Stimulated activated CD4-positive, alpha-beta T cell treated with anti-CD3 and anti-CD28 coated beads, Interleukin-15, amount 100 ng/mL, for 24 hours (primary cell): ENCODE measurements around the gene KHDC4.
"Not testable (repeated sequence)": the region's sequence is repeated elsewhere in the genome, so short reads cannot be mapped to it uniquely, and the experiment has no call there.

Experiments used
- DNase-seq: peaks from one replicate; pipeline ENCODE4 v3.0.0-alpha.2; 2020

Gene KHDC4

GRCh38 chr1:155940482-155940992 lies 6.3 kb upstream of the KHDC4 start:
- no peak for DNase-seq

DNA sequence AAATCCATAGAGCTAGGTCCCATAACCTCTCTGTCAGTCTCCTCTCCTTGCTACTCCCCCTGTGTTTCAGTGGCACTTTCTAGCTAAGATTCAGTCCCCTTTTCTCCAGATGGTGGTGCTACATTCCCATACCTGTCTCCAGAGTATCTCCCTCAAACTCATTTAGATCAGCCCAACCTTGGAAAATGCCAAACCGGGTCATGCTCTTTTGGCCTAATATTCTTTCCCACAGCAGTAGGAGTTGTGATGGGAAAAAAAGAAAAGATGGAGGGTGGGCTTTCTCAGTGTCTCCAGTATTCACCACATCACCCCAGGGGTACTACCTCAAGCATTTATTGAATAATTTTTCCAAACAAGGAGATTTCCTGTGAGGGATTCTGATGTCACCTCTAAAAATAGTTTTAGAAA lies 4.0 kb upstream of the KHDC4 start:
- no peak for DNase-seq

- no peak for DNase-seq
Measured at GRCh38 chr1:155934936-155935590, 850 bp upstream of the KHDC4 start.

GRCh38 chr1:155933591-155934096 lies 569 bp downstream of the KHDC4 start:
- no peak for DNase-seq

GRCh38 chr1:155932487-155932886 lies 1.7 kb downstream of the KHDC4 start:
- DNase-seq, result no peak

DNA sequence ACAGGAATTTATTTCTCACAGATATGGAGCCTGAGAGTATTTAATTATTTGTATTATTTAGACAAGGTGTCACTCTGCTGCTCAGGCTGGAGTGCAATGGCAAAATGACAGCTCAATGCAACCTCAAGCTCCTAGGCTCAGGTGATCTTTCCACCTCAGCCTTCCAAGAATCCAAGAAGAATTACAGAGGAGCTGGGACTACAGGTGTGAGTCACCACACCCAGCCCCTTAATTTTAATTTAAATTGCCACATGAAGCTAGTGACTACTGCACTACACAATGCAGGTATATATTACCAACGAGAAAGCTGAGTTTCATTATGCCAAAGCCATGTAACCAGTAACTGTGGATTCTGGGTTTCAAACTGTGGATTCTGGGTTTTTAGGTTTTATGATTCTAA lies 2.1 kb downstream of the KHDC4 start:
- DNase-seq, result no peak

GRCh38 chr1:155931332-155932038 lies 2.7 kb downstream of the KHDC4 start:
- no peak for DNase-seq

DNA sequence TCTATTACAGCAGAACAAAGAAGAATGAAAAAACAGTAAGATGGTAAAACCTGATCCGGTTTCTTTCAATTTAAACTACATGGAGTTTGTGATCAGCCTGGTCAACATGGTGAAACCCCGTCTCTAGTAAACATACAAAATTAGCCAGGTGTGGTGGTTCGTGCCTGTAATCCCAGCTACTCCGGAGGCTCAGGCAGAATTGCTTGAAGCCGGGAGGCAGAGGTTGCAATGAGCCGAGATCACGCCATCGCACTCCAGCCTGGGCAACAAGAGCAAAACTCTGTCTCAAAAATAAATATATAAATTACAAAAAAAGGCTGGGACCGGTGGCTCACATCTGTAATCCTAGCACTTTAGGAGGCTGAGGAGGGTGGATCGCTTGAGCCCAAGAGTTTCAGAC lies 3.5 kb downstream of the KHDC4 start:
- DNase-seq, result not testable (repeated sequence)

GRCh38 chr1:155929057-155929456 lies 5.2 kb downstream of the KHDC4 start:
- DNase-seq, result no peak

- DNase-seq, result no peak
Measured at GRCh38 chr1:155925506-155925905, 8.7 kb downstream of the KHDC4 start.

GRCh38 chr1:155920717-155921116 lies 13.5 kb downstream of the KHDC4 start:
- no peak for DNase-seq

DNA sequence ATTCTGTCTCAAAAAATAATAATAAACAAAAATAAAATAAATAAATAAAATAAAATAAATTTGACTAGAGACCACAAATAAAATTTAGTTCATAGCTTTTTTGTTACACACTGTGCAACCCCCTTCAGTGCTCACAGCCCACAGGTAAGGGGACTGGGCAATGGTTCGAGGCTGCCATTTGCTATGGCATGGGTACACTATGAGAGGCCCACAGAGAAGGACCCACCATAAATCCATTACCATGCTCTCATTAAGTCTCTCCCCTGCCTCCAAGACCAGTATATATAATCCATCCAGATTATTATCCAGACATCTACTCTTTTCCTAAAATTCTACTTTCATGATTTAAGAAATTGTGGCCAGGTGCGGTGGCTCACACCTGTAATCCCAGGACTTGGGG lies 14.4 kb downstream of the KHDC4 start:
- DNase-seq, result no peak

- DNase-seq, result no peak
Measured at GRCh38 chr1:155918660-155919059, 15.6 kb downstream of the KHDC4 start.

DNA sequence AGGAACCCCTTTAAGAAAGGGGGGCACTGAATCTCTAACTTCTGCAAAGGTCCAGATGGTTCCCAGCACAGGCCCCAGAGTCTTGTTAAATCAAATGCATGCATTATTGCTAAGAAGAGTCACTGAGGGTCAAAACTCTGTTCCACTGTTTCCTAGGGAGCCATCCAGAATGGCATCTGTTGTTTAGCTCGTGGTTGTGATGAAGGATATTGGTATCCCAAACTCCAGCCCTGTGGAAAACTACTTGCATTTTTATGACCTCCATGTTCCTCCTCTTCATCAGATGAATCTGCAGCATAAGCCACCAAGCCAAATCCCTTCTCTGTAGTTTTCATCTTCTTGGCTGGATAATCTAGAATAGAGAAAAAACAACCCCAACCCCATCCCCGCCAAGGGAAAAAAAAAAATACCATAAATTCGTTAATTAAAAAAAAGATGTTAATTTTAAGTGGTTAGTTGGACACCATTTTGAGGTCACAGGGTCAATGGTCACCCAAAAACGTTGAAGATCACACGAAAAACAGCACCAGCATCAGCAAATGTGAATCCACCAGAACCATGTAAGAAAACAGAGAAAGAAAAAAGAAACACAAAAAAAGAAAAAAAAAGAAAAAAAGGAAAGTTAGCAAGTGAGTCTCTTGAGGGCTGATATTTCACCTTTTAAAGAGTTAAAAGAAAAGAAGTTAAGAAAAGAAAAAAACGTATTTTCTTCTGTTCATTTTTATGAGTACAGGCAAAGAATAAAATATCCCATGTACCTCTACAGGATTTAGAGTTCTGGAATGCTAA lies 20.1 kb downstream of the KHDC4 start:
- no peak for DNase-seq

GRCh38 chr1:155912056-155912536 lies 22.1 kb downstream of the KHDC4 start:
- DNase-seq, result no peak

- peak; percentile 90 for DNase-seq
Measured at GRCh38 chr1:155911156-155912055, 22.8 kb downstream of the KHDC4 start, which contains the start of gene RIT1. TSS of gene RIT1 (minus strand) at chr1:155911349. CDS start at chr1:155910761, 588 bp downstream.

DNA sequence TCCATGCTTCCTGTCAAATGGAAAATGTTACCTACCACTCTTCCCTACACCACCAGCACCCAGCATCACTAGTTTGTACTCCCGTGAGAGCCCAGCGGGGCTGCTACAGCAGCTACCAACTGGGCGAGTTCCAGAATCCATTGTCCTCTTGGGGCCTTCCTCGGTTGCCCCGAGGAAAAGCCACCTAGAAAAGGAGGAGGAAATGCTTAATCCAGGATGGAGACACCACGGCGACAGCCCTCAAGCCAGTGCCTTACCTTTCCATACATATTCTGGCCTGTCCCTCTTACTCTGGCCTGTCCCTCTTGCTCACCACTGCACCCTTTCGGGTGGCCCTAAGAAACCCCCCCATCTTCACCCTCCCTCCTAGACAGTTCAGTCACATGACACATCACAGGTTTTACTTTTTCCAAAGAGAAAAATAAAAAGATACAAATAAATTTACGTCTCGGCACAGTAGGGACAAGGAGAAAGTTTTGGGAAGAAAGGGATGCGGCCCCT lies 23.5 kb downstream of the KHDC4 start:
- DNase-seq, result peak; percentile 15

DNA sequence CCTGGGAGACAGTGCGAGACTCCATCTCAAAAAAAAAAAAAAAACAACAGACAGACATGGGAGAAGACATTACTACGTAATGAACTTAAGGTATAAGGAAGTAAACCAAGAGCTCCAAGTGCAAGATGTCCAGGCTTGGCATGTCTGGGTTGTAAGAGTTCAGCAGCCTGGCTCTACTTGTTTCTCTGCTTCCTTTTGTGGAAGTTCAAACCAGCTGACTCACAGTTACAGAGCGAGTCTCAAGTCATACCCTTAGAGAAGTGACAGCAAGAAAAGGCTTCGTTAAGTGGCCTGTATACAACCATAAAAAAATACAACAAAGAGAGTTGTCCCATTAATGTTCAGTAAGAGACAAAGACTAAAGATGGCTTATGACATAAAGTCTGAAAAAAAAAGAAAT lies 24.3 kb downstream of the KHDC4 start:
- no peak for DNase-seq

- DNase-seq, result no peak
Measured at GRCh38 chr1:155904261-155904660, 30.0 kb downstream of the KHDC4 start.

GRCh38 chr1:155900161-155900560 lies 34.1 kb downstream of the KHDC4 start:
- DNase-seq, result no peak

DNA sequence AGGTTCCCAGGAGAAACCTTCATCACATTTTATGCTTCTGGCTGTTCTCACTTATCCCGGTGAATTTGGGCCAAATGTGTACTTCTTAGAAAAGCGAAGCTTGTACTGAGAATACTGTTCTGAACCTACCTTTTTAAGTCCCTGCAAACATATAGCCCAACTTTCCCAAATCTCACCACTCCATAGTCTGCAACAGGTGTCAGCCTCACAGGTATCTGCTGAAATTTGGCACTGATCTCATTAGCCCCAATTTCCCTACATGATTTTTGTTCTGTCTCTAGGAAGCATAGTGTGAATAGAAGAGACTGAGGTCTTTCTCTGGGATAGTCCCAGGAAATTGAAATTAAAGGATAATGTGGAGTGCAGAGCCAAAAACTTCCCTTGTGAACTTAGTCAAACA lies 34.5 kb downstream of the KHDC4 start:
- no peak for DNase-seq

GRCh38 chr1:155898888-155899287 lies 35.3 kb downstream of the KHDC4 start:
- no peak for DNase-seq
